Measurements from ENCODE around the gene WWOX.

WWOX gene

DNA sequence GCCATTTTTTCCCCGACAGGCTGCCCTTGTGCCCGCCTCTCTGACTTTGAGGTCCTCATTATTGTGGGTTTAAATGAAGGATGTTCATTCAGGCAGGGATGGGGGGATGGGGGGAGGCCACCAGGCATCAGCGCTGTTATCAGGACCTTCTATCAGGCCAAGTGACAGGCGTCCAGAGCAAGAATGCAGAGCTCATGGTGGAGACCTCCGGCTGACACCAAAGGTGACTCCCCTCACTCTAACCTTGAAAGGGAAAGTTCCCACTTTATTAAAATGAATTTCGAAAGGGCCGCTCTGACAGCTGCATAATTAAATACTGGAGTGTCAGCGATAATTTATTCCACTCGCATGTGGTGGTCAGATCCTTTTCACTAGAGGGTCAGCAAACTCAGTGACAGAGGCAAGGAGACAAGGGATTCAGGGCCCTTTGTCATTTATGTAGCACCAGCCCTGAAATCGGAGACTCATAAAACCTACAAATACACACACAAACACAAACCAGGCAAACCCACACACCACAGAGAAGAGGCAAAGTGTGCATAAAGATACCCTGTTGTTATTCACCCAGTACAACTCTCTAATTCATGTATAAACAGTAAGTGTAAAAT, 1065.0 kb downstream of the WWOX start:
- DNase-seq (ENCODE audit: low read depth, low spot score), result no peak

DNA sequence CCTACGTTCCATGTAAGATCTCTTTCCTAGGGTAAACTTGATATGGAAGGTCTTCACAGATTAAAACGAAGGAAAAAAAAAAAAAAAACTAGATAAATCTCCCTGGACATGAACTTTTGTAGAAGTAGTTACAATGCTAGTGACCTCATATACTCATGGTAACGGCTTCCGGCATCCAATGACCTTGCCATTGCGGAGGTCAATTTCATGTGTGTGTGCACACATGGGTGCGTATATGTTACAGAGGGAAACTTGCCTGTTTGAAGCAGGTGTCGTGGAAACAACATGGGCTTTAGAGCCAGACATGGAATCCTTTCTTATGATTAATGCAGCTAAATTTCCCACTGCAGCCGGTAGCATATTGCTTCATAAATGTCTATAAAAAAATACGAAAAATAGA, 1065.6 kb downstream of the WWOX start:
- DNase-seq (ENCODE audit: low read depth, low spot score), result no peak

DNA sequence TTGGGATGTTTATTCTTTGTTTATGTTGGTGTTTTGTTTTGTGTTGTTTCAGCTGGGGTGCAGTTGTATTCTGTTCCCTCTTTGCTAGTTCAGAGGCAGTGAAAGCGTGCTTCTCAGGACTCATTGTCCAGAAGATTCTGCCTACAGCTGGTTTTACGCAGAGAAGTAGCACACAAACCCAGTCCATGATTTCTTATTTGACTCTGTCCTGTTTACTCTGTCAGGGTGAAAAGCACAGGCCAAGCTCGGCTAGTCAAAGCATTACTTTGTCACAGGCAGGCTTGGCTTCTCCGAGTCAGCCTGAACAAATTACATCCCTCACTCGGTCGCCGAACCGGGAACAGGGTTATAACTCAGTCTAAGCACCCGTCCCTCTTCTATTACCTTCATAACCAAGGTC, 1066.1 kb downstream of the WWOX start:
- DNase-seq (ENCODE audit: low read depth, low spot score), result no peak

DNA sequence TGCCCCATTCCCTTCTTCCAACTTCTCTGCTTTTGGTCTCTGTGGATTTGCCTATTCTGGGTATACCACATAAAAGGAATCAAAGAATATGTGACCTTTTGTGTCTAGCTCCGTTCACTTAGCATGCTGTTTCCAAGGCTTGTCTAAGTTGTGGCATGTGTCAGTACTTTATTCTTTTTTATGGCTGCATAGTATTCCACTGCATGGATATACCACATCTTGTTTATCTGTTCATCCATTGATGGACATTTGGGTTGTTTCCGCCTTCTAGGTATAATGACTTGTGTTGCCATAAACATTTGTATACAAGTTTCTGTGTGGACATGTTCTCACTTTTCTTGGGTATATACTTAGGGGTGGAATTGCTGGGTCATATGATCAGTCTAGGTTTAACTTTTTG, 1068.4 kb downstream of the WWOX start:
- DNase-seq (ENCODE audit: low read depth, low spot score), result no peak

DNA sequence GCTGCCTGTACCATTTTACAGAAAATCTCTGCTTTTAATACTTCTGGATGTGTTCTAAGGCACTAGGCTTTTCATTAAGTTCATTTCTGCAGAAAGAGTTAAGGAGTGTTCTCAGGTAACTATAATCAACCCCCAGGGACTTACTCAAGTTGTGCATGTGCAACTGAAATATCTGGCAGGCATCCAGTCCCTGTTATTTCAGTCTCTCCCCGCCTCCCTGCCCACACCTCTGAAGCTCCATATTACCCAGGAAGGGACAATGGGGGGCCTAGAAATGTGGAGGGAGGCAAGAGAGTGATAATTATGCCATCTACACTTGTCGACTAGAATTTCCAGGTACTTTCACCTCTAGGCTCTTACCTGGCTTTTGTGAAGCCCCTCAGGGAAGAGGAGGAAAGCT, 1068.9 kb downstream of the WWOX start:
- DNase-seq (ENCODE audit: low read depth, low spot score), result no peak

DNA sequence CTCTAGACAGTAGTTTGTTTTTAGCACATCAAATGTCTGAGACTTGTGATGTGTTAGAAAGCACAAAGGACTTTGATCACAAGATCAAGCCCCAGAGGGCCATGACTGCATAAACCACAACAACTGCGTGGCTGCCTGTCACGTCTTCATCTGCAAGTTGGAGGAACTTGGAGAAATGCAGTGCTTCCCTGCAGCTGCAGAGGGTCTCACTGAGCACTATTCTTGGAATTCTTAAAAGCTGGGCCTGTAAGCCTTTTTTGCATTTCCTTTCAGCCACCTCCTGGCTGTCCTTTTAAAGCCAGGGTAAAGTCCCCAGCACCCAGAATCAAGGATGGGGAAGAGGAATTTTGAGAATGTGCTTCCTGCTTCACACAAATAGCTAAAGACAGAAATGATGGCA, 1069.8 kb downstream of the WWOX start:
- DNase-seq (ENCODE audit: low read depth, low spot score), result peak; percentile 39

DNA sequence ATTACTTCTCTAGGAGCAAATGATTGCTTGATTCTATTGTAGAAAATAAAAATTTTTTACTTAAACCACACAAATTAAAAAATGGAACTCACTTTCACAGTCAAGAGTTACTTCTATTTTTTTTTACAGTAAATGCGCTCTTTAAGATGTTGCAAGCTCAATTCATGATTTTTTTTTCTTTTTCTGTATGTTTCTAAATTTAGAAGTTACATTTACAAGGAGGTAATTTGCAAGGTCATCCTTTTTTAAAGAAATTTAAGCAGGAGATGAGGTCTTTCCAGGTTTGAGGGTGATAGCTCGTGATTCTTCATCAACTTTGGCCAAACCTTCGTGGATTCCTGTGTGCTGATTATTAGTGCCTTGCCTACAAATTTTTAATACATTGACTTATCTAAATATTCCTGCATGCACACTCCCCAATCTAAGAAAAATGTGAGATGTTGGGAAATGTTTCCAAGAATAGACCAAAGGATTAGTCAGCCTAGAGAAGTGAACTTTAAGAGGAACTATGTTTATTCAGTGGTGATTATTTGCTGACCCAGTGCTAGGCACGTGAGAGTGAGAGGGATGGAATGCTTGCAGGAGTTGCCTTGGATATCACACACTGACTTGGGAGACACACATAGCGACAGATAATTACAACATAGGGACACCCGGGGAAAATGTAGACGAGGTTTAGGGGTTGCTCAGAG, 1071.2 kb downstream of the WWOX start:
- no peak for DNase-seq (ENCODE audit: low read depth, low spot score)

DNA sequence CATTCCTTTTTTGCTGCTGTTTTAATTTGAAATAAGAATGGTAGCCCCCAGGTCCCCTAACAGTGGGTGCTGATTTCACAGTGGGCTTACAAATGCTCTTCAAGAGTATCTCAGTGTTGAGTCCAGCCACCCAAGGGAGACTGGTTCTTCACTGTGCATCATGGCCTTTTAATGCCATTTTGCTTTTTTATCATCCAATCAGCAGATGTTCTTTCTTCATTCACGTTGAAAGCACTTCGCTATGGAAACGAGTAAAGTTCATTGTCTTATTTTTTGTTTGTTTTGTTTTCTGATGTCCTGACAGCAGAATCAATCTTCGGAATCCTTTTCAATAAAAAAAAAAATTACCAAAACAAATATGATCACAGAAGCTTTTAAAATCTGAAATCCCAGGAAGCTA, 1072.0 kb downstream of the WWOX start:
- no peak for DNase-seq (ENCODE audit: low read depth, low spot score)

DNA sequence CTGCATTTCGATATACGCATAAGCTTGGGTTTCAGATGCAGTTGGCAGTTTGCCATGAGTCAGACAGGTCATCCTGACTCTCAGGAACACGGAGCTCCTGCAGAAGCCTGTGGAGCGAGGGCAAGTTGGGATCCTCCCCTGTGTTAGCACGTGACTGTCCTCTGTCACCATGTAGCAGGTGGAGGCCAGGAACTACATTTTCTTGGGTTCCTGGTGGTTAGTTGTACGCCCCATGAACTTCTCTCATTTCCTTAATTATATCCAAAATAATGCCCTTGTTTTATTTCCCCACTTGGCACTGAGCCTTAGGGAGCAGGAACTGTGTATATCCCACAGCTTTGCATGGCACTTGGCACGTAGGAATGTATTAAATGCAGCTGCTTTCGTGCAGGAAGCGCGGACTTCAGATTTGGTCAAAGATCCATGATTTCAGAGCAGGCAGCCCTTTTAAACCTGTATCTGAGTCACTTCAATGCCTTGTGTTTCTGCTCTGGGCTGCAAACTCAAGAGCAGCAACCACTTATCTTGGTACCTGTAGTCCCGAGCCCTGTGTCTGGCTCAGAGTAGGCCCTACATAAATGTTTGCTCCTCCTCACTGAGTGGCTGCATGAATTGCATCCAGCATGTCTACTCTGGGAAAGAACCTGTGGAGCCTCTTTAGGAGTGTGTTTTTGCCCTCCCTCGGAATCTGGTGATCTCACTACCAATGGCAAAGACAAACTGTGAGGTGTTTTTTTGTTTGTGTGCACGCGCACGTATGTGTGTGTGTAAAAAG, 1072.7 kb downstream of the WWOX start:
- no peak for DNase-seq (ENCODE audit: low read depth, low spot score)

DNA sequence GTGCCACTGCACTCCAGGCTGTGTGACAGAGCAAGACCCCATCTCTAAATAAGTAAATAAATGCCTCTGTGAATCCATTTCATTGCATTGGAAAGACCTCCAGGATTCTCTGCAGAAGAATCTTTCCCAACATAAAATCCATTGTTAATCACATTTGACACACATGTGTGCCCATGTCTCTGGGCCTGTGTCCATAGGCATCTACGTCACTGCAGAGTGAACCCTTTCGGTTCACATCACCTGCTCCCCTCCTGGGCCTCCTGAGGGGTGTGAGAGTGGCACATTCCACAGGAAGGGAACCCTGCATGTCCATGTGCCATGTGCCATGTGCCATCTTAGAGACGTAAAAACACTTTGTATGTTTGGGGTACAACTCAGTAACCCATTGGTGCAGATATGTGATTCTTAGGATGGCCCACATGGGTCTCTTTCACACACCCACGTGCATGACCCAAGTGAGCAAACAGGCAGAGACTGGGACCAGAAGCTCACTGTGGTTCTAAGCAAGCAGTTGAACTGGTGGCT, 1073.6 kb downstream of the WWOX start:
- DNase-seq (ENCODE audit: low read depth, low spot score), result no peak

DNA sequence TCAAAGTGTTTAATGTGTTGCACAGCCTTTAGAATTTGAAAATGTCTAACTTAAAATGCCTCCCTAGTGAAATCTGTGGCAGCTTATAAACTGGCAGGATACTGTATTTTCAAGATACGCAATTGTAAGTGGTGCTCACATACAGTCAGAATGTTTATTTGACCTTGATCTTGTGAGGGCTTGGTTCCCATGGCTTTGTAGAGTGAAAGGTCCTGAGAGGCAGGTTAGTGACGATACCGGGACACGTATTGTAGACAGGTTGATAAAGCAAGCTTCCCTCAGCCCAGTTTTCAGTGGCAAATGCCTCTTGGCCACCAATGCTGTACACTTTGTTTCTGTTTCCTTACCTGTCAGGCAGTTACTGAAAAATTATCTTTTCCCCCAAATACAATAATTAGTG, 1074.5 kb downstream of the WWOX start:
- no peak for DNase-seq (ENCODE audit: low read depth, low spot score)

DNA sequence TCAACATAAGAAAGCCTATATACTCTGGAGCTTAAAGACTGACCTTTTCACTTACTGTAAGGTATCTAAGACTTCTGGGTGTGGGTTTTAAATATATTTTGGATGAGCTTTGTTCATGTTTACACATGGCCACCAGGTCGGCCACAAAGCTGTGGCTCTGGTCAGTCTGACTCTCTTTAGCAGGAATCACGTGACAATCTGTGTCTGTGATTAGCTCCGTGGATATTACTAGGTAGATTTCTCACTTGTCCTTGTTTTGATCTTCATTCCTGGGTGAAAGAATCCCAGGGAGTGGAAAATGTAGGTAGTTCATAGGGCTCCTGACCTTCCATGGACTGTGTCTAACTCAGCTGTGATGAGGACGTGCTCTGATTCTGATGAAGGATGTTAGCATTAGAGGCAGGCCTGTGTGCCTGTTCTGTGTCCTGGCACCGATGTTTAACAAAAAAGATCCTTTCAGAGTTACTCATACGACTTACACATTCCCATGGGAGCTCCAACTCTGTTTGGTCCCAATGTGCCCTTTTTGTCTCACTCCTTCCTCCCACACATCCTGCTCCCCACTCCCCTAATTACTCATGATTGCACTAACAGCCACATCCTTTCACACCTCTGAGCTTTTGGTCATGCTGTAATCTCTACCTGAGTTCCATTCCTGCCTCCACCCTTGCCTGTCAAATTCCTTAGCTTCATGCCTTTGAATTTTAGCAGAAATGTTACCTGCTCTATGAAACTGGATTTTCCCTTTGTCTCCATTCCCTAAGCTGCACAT, 1076.0 kb downstream of the WWOX start:
- DNase-seq (ENCODE audit: low read depth, low spot score), result no peak

DNA sequence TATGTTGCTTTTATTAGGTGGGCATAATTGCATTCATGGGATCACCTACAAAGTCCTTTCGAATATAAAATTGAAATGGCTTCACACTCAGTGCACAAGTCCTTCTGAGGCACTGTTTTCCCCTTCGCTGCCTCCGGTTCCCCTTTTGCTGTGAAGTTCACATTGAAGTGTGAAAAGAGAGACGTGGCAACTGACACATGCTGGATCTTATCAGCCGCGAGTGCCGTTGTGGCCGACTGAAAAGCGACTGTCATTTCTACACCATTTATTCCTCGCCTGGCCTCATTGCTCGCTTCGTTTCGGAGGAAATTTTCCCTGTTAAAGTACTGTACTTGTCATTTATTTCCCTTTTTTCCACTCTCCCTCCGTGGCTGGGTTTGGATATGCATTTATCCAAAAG, 1077.6 kb downstream of the WWOX start:
- DNase-seq (ENCODE audit: low read depth, low spot score), result no peak

DNA sequence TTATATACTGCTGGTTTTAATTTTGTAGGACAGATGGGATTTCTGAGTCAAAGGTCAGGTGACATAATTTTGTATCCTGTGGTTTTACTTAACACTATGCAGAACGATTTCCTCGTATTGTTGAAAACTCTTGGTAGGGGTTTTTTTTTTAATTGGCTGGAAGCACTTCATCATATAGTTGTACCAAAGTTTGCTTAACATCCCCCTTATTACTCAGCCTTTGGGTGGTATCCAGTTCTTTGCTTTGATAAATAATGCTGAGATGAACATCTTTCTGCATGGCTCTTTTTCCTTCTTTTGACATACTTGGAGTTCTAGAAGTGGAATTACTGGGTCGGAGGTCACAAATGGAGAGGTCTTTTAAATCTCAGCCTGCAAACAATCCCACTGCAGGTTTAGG, 1082.0 kb downstream of the WWOX start:
- DNase-seq (ENCODE audit: low read depth, low spot score), result no peak

DNA sequence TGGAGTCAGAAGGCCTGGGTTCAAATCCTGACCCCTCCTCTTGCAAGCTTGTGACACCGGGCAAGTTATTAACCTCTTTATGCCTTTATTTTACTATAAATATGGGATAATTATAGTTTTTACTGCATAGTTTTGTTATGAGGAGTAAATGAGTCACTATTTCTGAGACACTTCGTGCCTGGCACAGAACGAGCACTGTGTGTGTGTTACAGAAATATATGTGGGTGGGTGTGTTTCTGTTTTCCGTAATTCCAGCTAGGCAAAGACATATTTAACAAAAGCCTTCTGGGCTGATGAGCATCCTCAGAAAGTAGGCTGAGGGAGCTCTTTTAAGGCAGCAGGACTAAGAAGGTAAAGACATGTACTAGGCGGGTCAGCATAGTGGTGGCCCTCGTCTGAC, 1083.2 kb downstream of the WWOX start:
- no peak for DNase-seq (ENCODE audit: low read depth, low spot score)

DNA sequence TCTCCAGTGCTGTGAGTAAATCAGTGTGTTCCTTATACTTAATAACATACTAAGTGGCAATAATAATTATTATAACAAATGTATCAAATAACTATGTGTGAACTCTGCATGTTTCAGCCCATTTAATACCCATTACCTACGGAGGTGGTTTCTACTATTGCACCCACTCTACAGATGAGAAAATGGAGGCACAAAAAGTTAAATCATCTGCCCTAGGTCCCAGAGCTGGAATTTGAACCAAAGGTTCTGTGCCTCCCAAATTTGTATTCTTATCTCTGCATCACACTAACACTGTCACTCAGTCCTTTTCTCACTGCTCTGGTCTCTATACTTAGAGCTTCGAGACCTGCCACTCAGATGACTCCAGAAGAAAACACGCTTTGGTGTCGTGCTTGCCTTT, 1084.1 kb downstream of the WWOX start:
- no peak for DNase-seq (ENCODE audit: low read depth, low spot score)

DNA sequence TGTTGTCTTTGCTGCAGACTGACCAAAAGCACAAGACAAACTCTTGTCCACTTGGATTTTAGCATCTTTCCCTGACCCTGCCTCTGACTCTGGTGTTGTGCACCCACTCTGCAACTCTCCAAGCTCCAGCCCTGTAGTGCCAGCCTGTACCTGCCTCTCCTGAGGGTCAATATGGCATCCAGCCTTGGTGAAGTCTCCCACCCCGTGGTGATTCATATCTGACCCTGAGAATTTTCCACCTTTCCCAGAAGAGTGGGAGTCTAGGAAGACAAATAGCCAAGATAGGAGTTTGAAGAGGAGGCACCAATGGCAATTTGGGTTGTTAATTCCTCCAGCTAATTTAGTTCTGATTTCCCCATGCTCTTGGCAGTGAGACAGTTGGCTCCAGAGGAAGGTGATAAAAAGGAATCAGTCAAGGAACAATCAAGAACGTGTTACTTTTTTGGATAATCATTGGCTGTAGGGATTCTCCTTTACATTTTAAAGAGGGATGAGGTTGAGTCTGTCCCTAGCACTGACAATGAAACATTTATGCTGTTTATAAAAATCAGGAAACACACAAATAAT, 1085.1 kb downstream of the WWOX start:
- DNase-seq (ENCODE audit: low read depth, low spot score), result no peak

DNA sequence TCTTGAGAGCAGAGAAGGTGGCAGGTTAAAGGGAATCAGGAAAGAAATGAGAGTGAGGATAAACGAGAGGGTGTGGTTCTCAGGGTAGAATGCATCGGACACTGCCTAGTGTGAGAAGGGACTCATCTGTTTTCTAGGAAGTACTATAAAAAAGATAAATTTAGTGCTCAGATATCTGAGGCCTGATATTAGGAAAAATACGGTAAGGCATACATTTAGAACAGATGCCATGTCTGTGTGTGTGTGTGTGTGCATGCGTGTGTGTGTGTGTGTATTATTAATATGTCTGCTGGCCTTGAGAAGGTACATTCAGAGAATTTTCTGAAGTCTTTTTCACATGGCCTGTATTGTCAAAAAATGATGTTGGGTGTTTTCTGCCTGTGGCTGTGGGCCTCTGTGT, 1086.3 kb downstream of the WWOX start:
- DNase-seq (ENCODE audit: low read depth, low spot score), result no peak

DNA sequence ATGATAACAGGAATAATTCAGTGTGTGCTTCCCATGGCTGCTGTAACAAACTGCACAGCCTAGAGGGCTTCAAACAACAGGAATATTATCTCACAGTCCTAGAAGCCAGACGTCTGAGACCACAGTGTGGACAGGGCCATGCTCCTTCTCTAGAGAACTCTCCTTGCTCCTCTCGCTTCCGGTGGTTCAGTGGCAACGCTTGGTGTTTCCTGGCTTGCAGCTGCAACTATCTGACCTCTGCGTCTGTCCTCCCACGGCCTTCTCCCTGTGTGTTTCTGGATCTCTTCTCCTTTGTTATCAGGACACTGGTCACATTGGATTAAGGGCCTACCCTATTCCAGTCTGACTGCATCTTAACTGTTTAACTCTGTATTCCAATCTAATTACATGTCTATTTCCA, 1086.7 kb downstream of the WWOX start:
- DNase-seq (ENCODE audit: low read depth, low spot score), result no peak

DNA sequence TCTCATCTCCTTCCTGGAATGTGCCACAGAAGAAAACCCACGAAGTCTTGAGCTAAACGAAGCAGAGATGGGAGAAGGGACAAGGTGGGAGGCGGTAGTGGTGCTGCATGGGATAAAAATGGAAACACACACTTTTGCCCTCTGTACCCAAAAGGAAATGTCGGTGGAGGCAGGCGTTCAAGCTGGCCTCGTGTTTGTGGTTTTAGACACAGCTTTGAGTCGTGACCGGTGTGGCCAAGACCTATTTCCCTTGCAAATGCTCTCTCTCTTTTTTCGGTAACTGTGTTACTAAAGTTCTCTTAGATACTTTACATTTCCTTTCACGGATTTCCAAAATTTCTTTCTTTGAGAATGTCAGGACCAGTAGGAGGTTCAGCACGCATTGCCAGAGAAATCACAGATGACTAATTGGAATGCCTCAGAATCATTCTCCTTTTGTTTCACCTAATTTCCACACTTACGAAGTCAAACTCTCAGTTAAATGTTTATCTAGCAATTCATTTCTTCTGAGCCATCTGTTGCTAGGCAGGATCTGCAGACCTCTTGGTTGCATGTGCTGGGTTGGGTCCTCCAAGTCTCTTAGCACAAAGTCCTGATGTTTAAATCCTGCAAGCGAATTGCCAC, 1088.8 kb downstream of the WWOX start:
- DNase-seq (ENCODE audit: low read depth, low spot score), result no peak

DNA sequence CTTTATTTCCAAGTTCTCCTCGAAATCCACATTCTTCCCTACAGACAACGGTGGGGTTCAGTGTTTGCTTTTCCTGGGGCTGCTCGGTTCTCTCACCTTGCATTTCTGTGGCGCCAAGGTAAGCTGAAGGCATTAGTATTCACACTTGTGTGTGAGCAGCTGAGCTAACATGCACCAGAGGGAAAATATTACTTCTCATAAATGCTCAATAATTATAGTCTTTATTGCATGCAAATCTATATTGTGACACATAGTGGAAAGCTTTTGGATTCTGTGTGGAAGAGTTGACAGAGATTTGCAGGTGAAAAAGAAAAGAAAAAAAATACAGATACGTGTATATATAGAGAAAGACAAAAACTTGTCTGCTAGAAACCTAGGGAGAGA, 1089.3 kb downstream of the WWOX start:
- DNase-seq (ENCODE audit: low read depth, low spot score), result no peak
